ENCODE data around the gene PCCA. TPM values are rescaled to one million over a fixed set of nuclear protein-coding genes. Genes with fewer than 3 reads are reported as not detected.
"Not testable (repeated sequence)": the region's sequence is repeated elsewhere in the genome, so short reads cannot be mapped to it uniquely, and the experiment has no call there.

The PCCA gene
- total RNA-seq, 1 donor from 2014 or later: 33.3 TPM

DNA sequence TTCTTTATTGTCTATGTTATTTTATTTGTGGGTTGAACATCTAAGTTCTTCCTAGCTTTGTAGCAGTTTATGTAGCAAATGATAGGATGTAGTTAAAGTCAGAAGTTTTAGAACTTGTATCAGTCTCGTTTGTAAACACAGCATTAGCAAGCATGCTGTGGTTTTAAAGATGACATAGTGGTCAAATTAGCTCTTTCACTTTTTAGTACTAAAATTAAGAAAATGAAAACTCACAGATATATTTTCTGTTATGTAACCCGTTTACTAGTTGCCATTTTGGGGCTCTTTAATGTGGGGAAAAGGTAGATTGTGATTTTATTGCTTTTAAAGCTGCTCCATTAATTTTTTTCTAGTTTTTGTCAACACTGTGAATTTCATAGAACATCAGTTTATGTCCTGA, 216.5 kb downstream of the PCCA start:
- Mint-ChIP-seq H3K27ac (ENCODE audit: unreplicated experiment) (no peak overlapping the region), H3K9me3 (ENCODE audit: unreplicated experiment) (no peaks in the 10 kb centered on the region), H3K4me1 (ENCODE audit: unreplicated experiment) (no peaks in the 10 kb centered on the region), H3K4me3 (ENCODE audit: unreplicated experiment) (no peak overlapping the region), H3K36me3 (ENCODE audit: low read depth, unreplicated experiment) (no peaks in the 10 kb centered on the region), H3K27me3 (ENCODE audit: unreplicated experiment) (no peaks in the 10 kb centered on the region)
- TF ChIP-seq, protein P1, sequence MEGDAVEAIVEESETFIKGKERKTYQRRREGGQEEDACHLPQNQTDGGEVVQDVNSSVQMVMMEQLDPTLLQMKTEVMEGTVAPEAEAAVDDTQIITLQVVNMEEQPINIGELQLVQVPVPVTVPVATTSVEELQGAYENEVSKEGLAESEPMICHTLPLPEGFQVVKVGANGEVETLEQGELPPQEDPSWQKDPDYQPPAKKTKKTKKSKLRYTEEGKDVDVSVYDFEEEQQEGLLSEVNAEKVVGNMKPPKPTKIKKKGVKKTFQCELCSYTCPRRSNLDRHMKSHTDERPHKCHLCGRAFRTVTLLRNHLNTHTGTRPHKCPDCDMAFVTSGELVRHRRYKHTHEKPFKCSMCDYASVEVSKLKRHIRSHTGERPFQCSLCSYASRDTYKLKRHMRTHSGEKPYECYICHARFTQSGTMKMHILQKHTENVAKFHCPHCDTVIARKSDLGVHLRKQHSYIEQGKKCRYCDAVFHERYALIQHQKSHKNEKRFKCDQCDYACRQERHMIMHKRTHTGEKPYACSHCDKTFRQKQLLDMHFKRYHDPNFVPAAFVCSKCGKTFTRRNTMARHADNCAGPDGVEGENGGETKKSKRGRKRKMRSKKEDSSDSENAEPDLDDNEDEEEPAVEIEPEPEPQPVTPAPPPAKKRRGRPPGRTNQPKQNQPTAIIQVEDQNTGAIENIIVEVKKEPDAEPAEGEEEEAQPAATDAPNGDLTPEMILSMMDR (IDR thresholded peaks at IDR 0.05; ENCODE audit: unreplicated experiment): no peak
- DNase-seq (ENCODE audit: low spot score): no peak

DNA sequence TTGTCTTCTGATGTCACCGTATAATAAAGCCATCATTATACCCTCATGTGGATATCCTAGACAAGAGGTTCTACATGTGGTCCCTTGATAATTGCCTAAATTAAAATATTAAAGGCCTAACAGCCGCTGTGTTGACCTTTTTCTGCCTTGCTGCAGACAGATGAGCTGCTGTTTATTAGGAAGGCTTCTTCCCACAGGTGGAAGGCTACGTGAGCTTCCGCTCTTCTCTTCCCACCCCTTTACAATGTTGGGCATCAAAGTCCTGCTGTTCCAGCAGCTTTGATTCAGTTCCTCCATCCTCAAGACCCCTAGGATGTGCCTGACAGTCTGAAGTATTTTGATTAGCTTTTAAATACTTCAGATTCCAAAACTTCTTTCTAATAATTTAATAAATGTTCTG, 217.1 kb downstream of the PCCA start:
- Mint-ChIP-seq H3K4me3 (ENCODE audit: unreplicated experiment) (no peak overlapping the region), H3K27me3 (ENCODE audit: unreplicated experiment) (no peaks in the 10 kb centered on the region), H3K36me3 (ENCODE audit: low read depth, unreplicated experiment) (no peaks in the 10 kb centered on the region), H3K9me3 (ENCODE audit: unreplicated experiment) (no peaks in the 10 kb centered on the region), H3K4me1 (ENCODE audit: unreplicated experiment) (no peaks in the 10 kb centered on the region), H3K27ac (ENCODE audit: unreplicated experiment) (no peak overlapping the region)
- DNase-seq (ENCODE audit: low spot score): no peak
- TF ChIP-seq, protein P1 (IDR thresholded peaks at IDR 0.05; ENCODE audit: unreplicated experiment): no peak

DNA sequence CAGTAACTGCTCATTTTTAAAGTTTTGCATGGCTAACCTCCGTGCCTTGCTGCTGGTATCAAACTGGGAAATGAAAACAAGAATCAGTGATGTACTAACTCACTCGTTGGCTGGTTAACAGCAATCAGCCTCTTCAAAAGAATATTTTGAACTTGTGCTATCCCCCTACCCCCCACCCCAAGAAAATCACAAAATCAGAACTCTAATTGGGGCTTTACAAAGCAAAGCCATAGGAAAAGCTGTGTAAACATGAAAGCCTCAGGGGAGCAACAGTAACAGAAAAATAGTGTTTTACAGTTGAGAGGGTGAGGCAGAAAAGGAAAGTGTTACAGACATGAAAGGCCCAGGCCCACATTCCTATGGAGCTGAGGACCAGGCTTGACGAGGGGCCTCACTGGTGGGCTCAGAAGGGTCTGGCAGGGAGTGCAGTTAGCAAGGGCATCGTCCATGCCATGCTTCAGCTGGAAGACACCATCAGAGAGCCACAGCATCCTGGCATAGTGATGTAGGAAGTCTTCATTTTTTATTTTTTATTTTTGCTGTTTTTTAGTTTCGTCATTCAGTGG, 217.6 kb downstream of the PCCA start:
- H3K4me3 Mint-ChIP-seq (ENCODE audit: unreplicated experiment): no peak overlapping the region
- H3K9me3 Mint-ChIP-seq (ENCODE audit: unreplicated experiment): no peaks in the 10 kb centered on the region
- TF ChIP-seq, protein P1 (IDR thresholded peaks at IDR 0.05; ENCODE audit: unreplicated experiment): no peak
- DNase-seq (ENCODE audit: low spot score): no peak
- no peak overlapping the region for H3K27ac Mint-ChIP-seq (ENCODE audit: unreplicated experiment)
- no peaks in the 10 kb centered on the region for H3K27me3 Mint-ChIP-seq (ENCODE audit: unreplicated experiment)
- H3K4me1 Mint-ChIP-seq (ENCODE audit: unreplicated experiment): no peaks in the 10 kb centered on the region
- no peaks in the 10 kb centered on the region for H3K36me3 Mint-ChIP-seq (ENCODE audit: low read depth, unreplicated experiment)

DNA sequence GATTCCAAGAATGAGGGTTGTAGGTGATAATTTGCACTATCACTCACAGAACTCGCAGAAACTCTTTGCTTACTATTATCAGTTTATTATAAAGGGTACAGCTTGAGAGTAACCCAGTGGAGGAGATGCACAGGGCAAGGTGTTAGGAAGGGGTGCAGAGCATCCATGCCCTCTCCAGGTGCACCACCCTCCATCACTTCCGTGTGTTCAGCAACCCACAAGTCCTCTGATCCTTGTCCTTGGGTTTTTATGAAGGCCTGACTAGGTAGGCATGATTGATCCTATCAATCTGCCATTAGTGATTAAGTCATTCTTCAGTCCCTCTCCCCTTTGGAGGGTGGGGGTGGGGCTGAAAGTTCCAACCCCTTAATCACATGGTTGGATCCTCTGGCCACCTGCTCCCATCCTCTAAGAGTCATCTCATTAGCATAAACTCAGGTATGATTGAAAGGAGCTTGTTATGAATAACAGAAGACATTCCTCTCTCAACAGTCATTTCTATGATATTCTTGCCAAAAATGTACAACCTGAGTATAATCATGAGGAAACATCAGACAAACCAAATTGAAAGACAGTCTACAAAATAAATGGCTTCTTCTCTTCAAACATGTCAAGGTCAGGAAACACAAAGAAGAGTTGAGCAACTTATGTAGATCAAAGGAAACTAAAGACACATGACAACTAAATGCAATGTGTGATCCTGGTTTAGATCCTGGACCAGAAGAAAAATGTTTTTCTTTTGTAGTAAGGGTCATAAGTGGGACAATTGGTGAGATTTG, 225.4 kb downstream of the PCCA start:
- H3K4me1 Mint-ChIP-seq (ENCODE audit: unreplicated experiment): peaks cover 3% of the 10 kb centered on the region
- TF ChIP-seq, protein P1 (IDR thresholded peaks at IDR 0.05; ENCODE audit: unreplicated experiment): no peak
- no peaks in the 10 kb centered on the region for H3K27me3 Mint-ChIP-seq (ENCODE audit: unreplicated experiment)
- no peaks in the 10 kb centered on the region for H3K9me3 Mint-ChIP-seq (ENCODE audit: unreplicated experiment)
- no peak for DNase-seq (ENCODE audit: low spot score)
- H3K4me3 Mint-ChIP-seq (ENCODE audit: unreplicated experiment): no peak overlapping the region
- H3K27ac Mint-ChIP-seq (ENCODE audit: unreplicated experiment): no peak overlapping the region
- H3K36me3 Mint-ChIP-seq (ENCODE audit: low read depth, unreplicated experiment): peaks cover 14% of the 10 kb centered on the region

DNA sequence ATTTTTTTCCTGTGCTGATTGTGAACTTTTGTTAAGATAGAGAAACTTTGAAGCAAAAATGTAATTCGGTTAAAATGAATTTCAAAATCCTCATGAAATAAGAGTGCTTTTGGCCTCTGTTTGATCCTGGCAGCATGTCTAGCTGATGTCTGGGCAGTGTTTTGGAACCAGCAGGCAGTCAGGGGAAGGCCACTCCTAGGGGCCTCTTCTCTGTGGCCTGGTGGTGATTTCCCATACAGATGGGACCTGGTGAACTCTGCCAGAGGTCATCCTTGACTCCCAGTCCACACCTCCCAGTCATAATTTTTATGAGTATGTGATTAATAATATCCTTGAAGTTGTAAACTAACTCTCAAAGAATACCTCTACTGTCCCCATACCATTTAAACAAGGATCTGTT, 226.6 kb downstream of the PCCA start:
- no peak for DNase-seq (ENCODE audit: low spot score)

DNA sequence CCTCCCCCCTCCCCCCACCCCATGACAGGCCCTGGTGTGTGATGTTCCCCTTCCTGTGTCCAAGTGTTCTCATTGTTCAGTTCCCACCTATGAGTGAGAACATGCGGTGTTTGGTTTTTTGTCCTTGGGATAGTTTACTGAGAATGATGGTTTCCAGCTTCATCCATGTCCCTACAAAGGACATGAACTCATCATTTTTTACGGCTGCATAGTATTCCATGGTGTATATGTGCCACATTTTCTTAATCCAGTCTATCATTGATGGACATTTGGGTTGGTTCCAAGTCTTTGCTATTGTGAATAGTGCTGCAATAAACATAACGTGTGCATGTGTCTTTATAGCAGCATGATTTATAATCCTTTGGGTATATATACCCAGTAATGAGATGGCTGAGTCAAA, 229.6 kb downstream of the PCCA start:
- not testable (repeated sequence) for H3K4me3 Mint-ChIP-seq (ENCODE audit: unreplicated experiment); H3K27ac Mint-ChIP-seq (ENCODE audit: unreplicated experiment); H3K27me3 Mint-ChIP-seq (ENCODE audit: unreplicated experiment); H3K9me3 Mint-ChIP-seq (ENCODE audit: unreplicated experiment); H3K4me1 Mint-ChIP-seq (ENCODE audit: unreplicated experiment); DNase-seq (ENCODE audit: low spot score)
- peaks cover 19% of the 10 kb centered on the region for H3K36me3 Mint-ChIP-seq (ENCODE audit: low read depth, unreplicated experiment)

More for the DNA sequence above, 226.6 kb downstream of the PCCA start:
- no peaks in the 10 kb centered on the region for H3K27me3 Mint-ChIP-seq (ENCODE audit: unreplicated experiment)
- no peak overlapping the region for H3K4me3 Mint-ChIP-seq (ENCODE audit: unreplicated experiment)
- TF ChIP-seq, protein P1 (IDR thresholded peaks at IDR 0.05; ENCODE audit: unreplicated experiment): no peak
- H3K4me1 Mint-ChIP-seq (ENCODE audit: unreplicated experiment): peaks cover 3% of the 10 kb centered on the region
- no peak overlapping the region for H3K27ac Mint-ChIP-seq (ENCODE audit: unreplicated experiment)
- peaks cover 19% of the 10 kb centered on the region for H3K36me3 Mint-ChIP-seq (ENCODE audit: low read depth, unreplicated experiment)
- H3K9me3 Mint-ChIP-seq (ENCODE audit: unreplicated experiment): no peaks in the 10 kb centered on the region

Data from endothelial cell (in vitro differentiated cells).